GM12873 (cell line): ENCODE results near the gene TNRC6B.

Source experiments
- TF ChIP-seq, protein P1 (sequence below): IDR thresholded peaks from 2 replicates; pipeline ENCODE4 v1.5.1; 2012; ENCODE audit warnings: low read depth, mild to moderate bottlenecking, moderate library complexity, low read length, control low read depth; ENCODE audit not compliant: insufficient read depth; ENCODE audit errors: missing control alignments

Gene TNRC6B

DNA sequence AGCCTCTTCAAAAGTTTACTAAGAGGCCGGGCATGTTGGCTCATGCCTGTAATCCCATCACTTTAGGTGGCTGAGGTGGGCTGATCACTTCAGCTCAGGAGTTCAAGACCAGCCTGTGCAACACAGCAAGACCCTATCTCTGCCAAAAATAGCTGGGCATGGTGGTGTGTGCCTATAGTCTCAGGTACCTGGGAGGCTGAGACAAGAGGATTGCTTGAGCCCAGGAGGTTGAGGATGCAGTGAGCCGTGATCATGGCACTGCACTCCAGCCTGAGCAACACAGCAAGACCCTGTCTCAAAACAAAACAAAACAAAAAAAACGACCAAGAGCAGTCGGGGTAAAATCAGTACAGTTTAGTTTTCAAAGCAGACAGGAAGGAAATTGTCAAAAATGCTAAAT lies 163.9 kb downstream of the TNRC6B start:
- TF ChIP-seq, protein P1, sequence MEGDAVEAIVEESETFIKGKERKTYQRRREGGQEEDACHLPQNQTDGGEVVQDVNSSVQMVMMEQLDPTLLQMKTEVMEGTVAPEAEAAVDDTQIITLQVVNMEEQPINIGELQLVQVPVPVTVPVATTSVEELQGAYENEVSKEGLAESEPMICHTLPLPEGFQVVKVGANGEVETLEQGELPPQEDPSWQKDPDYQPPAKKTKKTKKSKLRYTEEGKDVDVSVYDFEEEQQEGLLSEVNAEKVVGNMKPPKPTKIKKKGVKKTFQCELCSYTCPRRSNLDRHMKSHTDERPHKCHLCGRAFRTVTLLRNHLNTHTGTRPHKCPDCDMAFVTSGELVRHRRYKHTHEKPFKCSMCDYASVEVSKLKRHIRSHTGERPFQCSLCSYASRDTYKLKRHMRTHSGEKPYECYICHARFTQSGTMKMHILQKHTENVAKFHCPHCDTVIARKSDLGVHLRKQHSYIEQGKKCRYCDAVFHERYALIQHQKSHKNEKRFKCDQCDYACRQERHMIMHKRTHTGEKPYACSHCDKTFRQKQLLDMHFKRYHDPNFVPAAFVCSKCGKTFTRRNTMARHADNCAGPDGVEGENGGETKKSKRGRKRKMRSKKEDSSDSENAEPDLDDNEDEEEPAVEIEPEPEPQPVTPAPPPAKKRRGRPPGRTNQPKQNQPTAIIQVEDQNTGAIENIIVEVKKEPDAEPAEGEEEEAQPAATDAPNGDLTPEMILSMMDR: no peak

DNA sequence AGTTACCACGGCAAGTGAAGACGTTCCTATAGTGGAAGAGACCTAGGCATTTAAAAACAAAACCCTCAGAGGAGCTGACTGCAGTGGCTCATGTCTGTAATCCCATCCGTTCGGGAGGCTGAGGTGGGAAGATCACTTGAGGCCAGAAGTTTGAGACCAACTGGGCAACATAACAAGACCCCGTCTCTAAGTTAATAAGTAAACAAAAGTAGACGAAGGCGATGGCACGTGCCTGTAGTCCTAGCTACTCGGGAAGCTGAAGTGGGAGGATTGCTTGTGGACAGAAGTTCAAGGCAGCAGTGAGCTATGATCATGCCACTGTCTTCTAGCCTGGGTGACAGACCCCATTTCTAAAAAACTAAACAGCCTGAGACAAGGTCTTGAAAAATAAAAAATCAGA lies 164.8 kb downstream of the TNRC6B start:
- TF ChIP-seq, protein P1: no peak

DNA sequence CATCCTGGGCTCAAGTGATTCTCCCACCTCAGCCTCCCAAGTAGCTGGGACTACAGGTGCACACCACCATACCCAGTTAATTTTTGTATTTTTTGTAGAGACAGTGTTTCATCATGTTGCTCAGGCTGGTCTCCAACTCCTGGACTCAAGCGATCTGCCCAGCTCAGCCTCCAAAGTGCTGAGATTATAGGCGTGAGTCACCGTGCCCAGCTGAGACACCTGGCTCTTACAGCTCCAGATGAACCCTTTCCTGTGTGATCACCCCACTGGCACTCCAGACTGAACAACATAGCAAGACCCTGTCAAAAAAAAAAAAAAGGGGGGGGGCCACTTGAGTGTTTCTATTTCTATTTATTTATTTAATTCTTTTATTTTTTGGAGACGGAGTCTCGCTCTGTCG lies 167.5 kb downstream of the TNRC6B start:
- TF ChIP-seq, protein P1: no peak

- TF ChIP-seq, protein P1: no peak
These were observed 168.1 kb downstream of the TNRC6B start for GRCh38 chr22:40345815-40346184.

DNA sequence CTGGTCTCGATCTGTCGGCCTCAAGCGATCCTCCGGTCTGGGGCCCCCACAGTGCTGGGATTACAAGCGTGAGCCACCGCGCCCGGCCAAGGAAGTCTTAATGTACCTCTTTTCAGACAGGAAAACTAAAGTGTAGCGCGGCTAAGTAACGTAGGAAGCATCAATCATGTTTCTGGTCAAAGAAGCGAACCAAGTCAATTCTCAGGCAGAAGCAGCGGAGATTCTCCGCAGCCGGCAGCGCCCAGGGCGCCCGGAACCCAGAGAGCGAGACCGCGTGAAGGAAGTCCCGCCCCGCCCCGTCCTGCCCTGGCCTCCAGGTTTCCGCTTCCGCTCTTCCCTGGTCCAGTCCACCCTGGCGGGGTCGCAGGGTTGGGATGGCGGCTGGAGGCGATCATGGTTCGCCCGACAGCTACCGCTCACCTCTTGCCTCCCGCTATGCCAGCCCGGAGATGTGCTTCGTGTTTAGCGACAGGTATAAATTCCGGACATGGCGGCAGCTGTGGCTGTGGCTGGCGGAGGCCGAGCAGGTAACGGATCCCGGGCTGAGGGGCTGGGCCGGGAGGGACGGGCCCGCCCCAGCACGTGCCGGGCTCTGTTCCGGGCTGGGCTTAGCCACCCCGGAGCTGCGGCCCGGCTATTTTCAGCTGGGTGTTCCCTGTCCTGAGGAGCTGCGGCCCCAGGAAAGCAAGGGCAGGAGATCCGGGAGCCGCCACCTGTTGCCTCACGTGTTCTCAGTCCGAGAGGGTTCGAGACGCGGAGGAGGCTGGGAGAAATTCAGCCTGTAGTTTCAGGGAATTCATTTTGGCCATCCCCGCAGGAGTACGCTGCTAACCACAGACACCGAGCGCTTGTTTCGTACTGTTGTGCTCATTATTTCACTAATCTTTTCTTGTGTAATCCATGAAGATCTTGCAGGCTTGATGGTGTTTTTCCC lies 168.7 kb downstream of the TNRC6B start, which contains the start of gene ADSL:
Gene ADSL, plus strand, starts transcription at position 316 of the 934 bp plus-strand sequence. Its CDS starts 59 bp downstream, at position 375.
- TF ChIP-seq, protein P1: no peak

DNA sequence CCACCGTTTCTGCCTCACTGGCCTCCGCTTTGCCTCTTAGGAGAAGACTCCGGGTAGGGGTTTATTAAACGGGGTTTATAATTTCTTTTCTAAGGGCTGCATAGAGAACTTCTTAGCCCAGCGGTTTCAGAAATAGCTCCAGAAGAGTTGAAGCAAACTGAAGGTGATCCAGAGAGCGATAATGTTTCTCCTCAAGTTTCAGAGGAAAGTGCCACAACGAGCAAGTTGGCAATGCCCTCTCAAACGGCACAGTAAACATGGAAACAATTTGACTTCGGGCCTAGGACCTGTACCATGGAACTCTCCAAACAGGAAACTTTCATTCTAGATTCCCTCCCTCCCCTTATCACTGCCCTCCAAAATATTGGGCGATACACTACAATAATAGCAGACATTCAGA lies 169.6 kb downstream of the TNRC6B start:
- TF ChIP-seq, protein P1: no peak

- TF ChIP-seq, protein P1: peak; percentile 91
These were observed 170.4 kb downstream of the TNRC6B start for GRCh38 chr22:40348025-40348658.
